GM18868 (cell line): ENCODE measurements around the gene FAM24B.
"Not testable (repeated sequence)": the region's sequence is repeated elsewhere in the genome, so short reads cannot be mapped to it uniquely, and the experiment has no call there.

Experiments
- ATAC-seq: cut with Tn5 transposase; IDR thresholded peaks from one replicate; pipeline ENCODE4 v1.9.1; 2021; ENCODE audit warnings: mild to moderate bottlenecking, moderate library complexity; ENCODE audit not compliant: unreplicated experiment

FAM24B gene

GRCh38 chr10:122859527-122859926, 19.9 kb downstream of the FAM24B start:
- no peak for ATAC-seq

- ATAC-seq = not testable (repeated sequence)
These were observed 21.3 kb downstream of the FAM24B start for GRCh38 chr10:122858042-122858441.

GRCh38 chr10:122856902-122857301, 22.5 kb downstream of the FAM24B start:
- ATAC-seq = no peak

- ATAC-seq = no peak
These were observed 23.6 kb downstream of the FAM24B start for GRCh38 chr10:122855745-122856144.

- no peak for ATAC-seq
These were observed 24.7 kb downstream of the FAM24B start for GRCh38 chr10:122854648-122855047.

GRCh38 chr10:122853665-122854313, 25.6 kb downstream of the FAM24B start:
- no peak for ATAC-seq

GRCh38 chr10:122852261-122852660, 27.1 kb downstream of the FAM24B start:
- ATAC-seq = no peak

GRCh38 chr10:122850705-122851640, 28.4 kb downstream of the FAM24B start:
- no peak for ATAC-seq

GRCh38 chr10:122849900-122850605, 29.3 kb downstream of the FAM24B start:
- no peak for ATAC-seq

- no peak for ATAC-seq
These were observed 30.3 kb downstream of the FAM24B start for GRCh38 chr10:122849090-122849489.

GRCh38 chr10:122847782-122848604, 31.4 kb downstream of the FAM24B start:
- ATAC-seq = no peak

GRCh38 chr10:122845783-122846332, 33.5 kb downstream of the FAM24B start, which contains the start of gene CUZD1:
Gene CUZD1, minus strand, starts transcription at chr10:122845857. Its CDS starts 14 bp downstream, at chr10:122845843.
- ATAC-seq = no peak

- no peak for ATAC-seq
These were observed 35.2 kb downstream of the FAM24B start for GRCh38 chr10:122844146-122844545.

GRCh38 chr10:122841569-122841968, 37.8 kb downstream of the FAM24B start:
- ATAC-seq = no peak

GRCh38 chr10:122839505-122839904, 39.9 kb downstream of the FAM24B start:
- no peak for ATAC-seq

GRCh38 chr10:122838880-122839279, 40.5 kb downstream of the FAM24B start:
- ATAC-seq = no peak

GRCh38 chr10:122835908-122836307, 43.5 kb downstream of the FAM24B start:
- no peak for ATAC-seq

GRCh38 chr10:122830965-122831353, 48.4 kb downstream of the FAM24B start:
- no peak for ATAC-seq

GRCh38 chr10:122830273-122830964, 49.0 kb downstream of the FAM24B start:
- no peak for ATAC-seq

GRCh38 chr10:122829454-122829853, 49.9 kb downstream of the FAM24B start:
- ATAC-seq = no peak
